Nephron progenitor cell (in vitro differentiated cells): ENCODE results near the gene ARHGEF11.

ENCODE experiments used
- DNase-seq: peaks from one replicate; pipeline ENCODE4 v3.0.0; 2021
- H3K27ac Mint-ChIP-seq: 2 replicates; pipeline ENCODE4 v1.8.0; 2021; ENCODE audit warnings: mild to moderate bottlenecking, moderate library complexity, mixed read lengths
- H3K27me3 Mint-ChIP-seq: 2 replicates; pipeline ENCODE4 v1.8.0; 2021; ENCODE audit warnings: mild to moderate bottlenecking, low read depth, mixed read lengths; ENCODE audit not compliant: poor library complexity
- H3K36me3 Mint-ChIP-seq: 2 replicates; pipeline ENCODE4 v1.8.0; 2021; ENCODE audit warnings: low read depth, mixed read lengths
- H3K4me1 Mint-ChIP-seq: 2 replicates; pipeline ENCODE4 v1.8.0; 2021; ENCODE audit warnings: mixed read lengths
- H3K4me3 Mint-ChIP-seq: 2 replicates; pipeline ENCODE4 v1.8.0; 2021; ENCODE audit warnings: mild to moderate bottlenecking, moderate library complexity, mixed read lengths
- H3K9me3 Mint-ChIP-seq: 2 replicates; pipeline ENCODE4 v1.8.0; 2021; ENCODE audit warnings: mild to moderate bottlenecking, moderate library complexity, mixed read lengths
- CTCF ChIP-seq: fragments of 200-600 bp; sonication (generic); IDR thresholded peaks from 2 replicates; pipeline ENCODE4 v1.5.0; 2021; ENCODE audit warnings: antibody characterized with exemption

Gene ARHGEF11

GRCh38 chr1:156980551-156980950 lies 65.0 kb downstream of the ARHGEF11 start:
- no peak for TF ChIP-seq CTCF
- no peaks in the 10 kb centered on the region for H3K4me1 Mint-ChIP-seq
- H3K27ac Mint-ChIP-seq: no peak overlapping the region
- DNase-seq: no peak
- no peak overlapping the region for H3K4me3 Mint-ChIP-seq
- H3K27me3 Mint-ChIP-seq: peaks cover 8% of the 10 kb centered on the region
- peaks cover 76% of the 10 kb centered on the region for H3K36me3 Mint-ChIP-seq
- H3K9me3 Mint-ChIP-seq: no peaks in the 10 kb centered on the region

DNA sequence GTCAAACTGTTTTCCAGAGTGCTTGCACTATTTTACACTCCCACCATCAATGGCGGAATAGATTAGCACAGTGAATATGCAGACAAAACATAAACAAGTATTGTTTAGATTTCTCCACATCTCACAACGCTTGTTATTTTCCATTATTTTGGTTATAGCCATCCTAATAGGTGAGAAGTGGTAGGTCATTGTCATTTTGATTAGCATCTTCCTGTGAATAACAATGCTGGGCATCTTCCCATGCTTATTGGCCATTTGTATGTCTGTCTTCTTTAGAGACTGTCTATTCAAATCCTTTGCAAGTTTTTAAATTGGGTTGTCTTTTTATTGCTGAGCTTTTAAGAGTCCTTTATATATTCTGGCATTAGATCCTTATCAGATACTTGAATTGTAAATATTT lies 70.5 kb downstream of the ARHGEF11 start:
- H3K4me3 Mint-ChIP-seq: no peak overlapping the region
- no peak for TF ChIP-seq CTCF
- peaks cover 8% of the 10 kb centered on the region for H3K27me3 Mint-ChIP-seq
- no peak for DNase-seq
- no peaks in the 10 kb centered on the region for H3K4me1 Mint-ChIP-seq
- peaks cover 77% of the 10 kb centered on the region for H3K36me3 Mint-ChIP-seq
- no peaks in the 10 kb centered on the region for H3K9me3 Mint-ChIP-seq
- H3K27ac Mint-ChIP-seq: no peak overlapping the region

GRCh38 chr1:156973417-156973816 lies 72.1 kb downstream of the ARHGEF11 start:
- no peak overlapping the region for H3K4me3 Mint-ChIP-seq
- peaks cover 71% of the 10 kb centered on the region for H3K36me3 Mint-ChIP-seq
- no peak for DNase-seq
- peaks cover 5% of the 10 kb centered on the region for H3K27me3 Mint-ChIP-seq
- TF ChIP-seq CTCF: no peak
- no peak overlapping the region for H3K27ac Mint-ChIP-seq
- no peaks in the 10 kb centered on the region for H3K9me3 Mint-ChIP-seq
- no peaks in the 10 kb centered on the region for H3K4me1 Mint-ChIP-seq

- H3K9me3 Mint-ChIP-seq: no peaks in the 10 kb centered on the region
- H3K4me3 Mint-ChIP-seq: no peak overlapping the region
- no peak for DNase-seq
- no peak overlapping the region for H3K27ac Mint-ChIP-seq
- no peaks in the 10 kb centered on the region for H3K4me1 Mint-ChIP-seq
- H3K36me3 Mint-ChIP-seq: peaks cover 48% of the 10 kb centered on the region
- TF ChIP-seq CTCF: no peak
- no peaks in the 10 kb centered on the region for H3K27me3 Mint-ChIP-seq
Observed at GRCh38 chr1:156970017-156970416, 75.5 kb downstream of the ARHGEF11 start.

DNA sequence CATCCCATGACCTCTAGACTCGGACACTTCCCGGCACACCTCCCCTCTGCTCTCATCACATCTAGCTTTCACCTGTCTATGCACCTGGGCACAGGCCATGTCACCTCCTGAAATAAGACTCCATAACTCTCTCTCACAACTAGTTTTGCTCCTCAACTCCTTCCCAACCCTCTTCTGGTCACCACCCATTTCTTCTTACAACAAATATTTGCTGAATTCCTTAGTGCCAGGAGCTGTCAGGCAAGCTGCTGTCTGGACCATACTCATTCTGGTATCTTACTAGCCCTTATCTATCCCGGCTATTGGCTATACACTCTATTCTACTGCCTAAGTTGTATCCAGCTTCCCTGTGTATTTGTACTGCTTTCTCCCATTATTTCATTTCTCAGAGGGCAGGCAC lies 76.0 kb downstream of the ARHGEF11 start:
- DNase-seq: no peak
- Mint-ChIP-seq H3K27ac (peak overlapping the region; percentile 41), H3K4me3 (no peak overlapping the region), H3K27me3 (no peaks in the 10 kb centered on the region), H3K9me3 (no peaks in the 10 kb centered on the region), H3K4me1 (peaks cover 2% of the 10 kb centered on the region), H3K36me3 (peaks cover 45% of the 10 kb centered on the region)
- TF ChIP-seq CTCF: no peak

GRCh38 chr1:156964441-156964840 lies 81.1 kb downstream of the ARHGEF11 start:
- peaks cover 71% of the 10 kb centered on the region for H3K36me3 Mint-ChIP-seq
- H3K9me3 Mint-ChIP-seq: no peaks in the 10 kb centered on the region
- TF ChIP-seq CTCF: no peak
- peaks cover 7% of the 10 kb centered on the region for H3K27me3 Mint-ChIP-seq
- H3K4me1 Mint-ChIP-seq: peaks cover 32% of the 10 kb centered on the region
- no peak for DNase-seq
- no peak overlapping the region for H3K4me3 Mint-ChIP-seq
- H3K27ac Mint-ChIP-seq: no peak overlapping the region
